K562 (cell line): ENCODE results near the gene SRP9.

Source experiments
- CEBPB ChIP-seq: fragments of 450-650 bp; IDR thresholded peaks from 2 replicates; pipeline ENCODE4 v1.6.1; 2016; ENCODE audit warnings: missing genetic modification characterization, missing compliant biosample characterization
- CTCF ChIP-seq, 3 experiments: IDR thresholded peaks in 2 of 3; conservative IDR thresholded peaks in 1 of 3; 2 replicates each; pipeline ENCODE4 v1.5.1; 2011 to 2012; ENCODE audit warnings: low read length in 3 of 3, mild to moderate bottlenecking in 3 of 3, control low read depth in 2 of 3, improper control_type of control experiment in 1 of 3, inconsistent platforms in 1 of 3, low read depth in 1 of 3, mixed read lengths in 1 of 3, moderate library complexity in 1 of 3; ENCODE audit not compliant: insufficient read depth in 2 of 3
- CTCFL ChIP-seq: IDR thresholded peaks from 2 replicates; pipeline ENCODE4 v1.6.1; 2011; ENCODE audit warnings: borderline replicate concordance, low read depth, mild to moderate bottlenecking, moderate library complexity, low read length; ENCODE audit not compliant: insufficient read depth, poor library complexity, severe bottlenecking
- ETS1 ChIP-seq: conservative IDR thresholded peaks from 2 replicates; pipeline ENCODE4 v1.6.1; 2011; ENCODE audit warnings: low read depth, mild to moderate bottlenecking, low read length; ENCODE audit not compliant: control insufficient read depth
- MAX ChIP-seq: sonication (generic); formaldehyde crosslinking; IDR thresholded peaks from 2 replicates; pipeline ENCODE4 v1.9.0; 2022; ENCODE audit warnings: mild to moderate bottlenecking, missing genetic modification reagents
- POLR2A ChIP-seq: fragments of 450-650 bp; conservative IDR thresholded peaks from 2 replicates; pipeline ENCODE4 v1.6.1; 2016
- ZBTB1 ChIP-seq: sonication (generic); formaldehyde crosslinking; IDR thresholded peaks from 2 replicates; pipeline ENCODE4 v1.8.1; 2023; ENCODE audit warnings: missing genetic modification reagents, low read depth, mild to moderate bottlenecking, borderline replicate concordance
- ZBTB33 ChIP-seq: sonication (generic); formaldehyde crosslinking; IDR thresholded peaks from 2 replicates; pipeline ENCODE4 v1.8.1; 2023; ENCODE audit warnings: mild to moderate bottlenecking, missing genetic modification reagents
- TF ChIP-seq, protein P1 (sequence below), 2 experiments: fragments of 450-650 bp; formaldehyde crosslinking in 1 of 2; IDR thresholded peaks; 2 replicates each; pipeline versions ENCODE4 v1.4.0 to v1.6.1; 2014 to 2020; ENCODE audit warnings: mild to moderate bottlenecking in 2 of 2, borderline replicate concordance in 1 of 2, low read depth in 1 of 2
- TF ChIP-seq, protein P2 (sequence below): sonication (generic); formaldehyde crosslinking; IDR thresholded peaks from 2 replicates; pipeline ENCODE4 v1.8.1; 2023; ENCODE audit warnings: mild to moderate bottlenecking, missing genetic modification reagents
- TF ChIP-seq, protein P3 (sequence below), 2 experiments: IDR thresholded peaks; 2 replicates each; pipeline ENCODE4 v1.6.1; 2012; ENCODE audit warnings: improper control_type of control experiment in 2 of 2, low read depth in 2 of 2, low read length in 2 of 2, borderline replicate concordance in 1 of 2

- TF ChIP-seq ZBTB33 (CRISPR knock-in tag), result no peak
- no peak for TF ChIP-seq CTCF (IDR thresholded peaks at IDR 0.05 in 2 of 3, conservative IDR thresholded peaks at IDR 0.05 in 1 of 3; ENCODE audit: insufficient read depth in 2 of 3, low read depth in 1 of 3, low read length in 3 of 3)
- no peak for TF ChIP-seq CEBPB (tag)
- no peak for TF ChIP-seq POLR2A
- no peak for TF ChIP-seq ZBTB1 (CRISPR knock-in tag)
- no peak for TF ChIP-seq MAX (CRISPR knock-in tag)
- no peak for TF ChIP-seq ETS1
- no peak for TF ChIP-seq CTCFL
- TF ChIP-seq, protein P1, sequence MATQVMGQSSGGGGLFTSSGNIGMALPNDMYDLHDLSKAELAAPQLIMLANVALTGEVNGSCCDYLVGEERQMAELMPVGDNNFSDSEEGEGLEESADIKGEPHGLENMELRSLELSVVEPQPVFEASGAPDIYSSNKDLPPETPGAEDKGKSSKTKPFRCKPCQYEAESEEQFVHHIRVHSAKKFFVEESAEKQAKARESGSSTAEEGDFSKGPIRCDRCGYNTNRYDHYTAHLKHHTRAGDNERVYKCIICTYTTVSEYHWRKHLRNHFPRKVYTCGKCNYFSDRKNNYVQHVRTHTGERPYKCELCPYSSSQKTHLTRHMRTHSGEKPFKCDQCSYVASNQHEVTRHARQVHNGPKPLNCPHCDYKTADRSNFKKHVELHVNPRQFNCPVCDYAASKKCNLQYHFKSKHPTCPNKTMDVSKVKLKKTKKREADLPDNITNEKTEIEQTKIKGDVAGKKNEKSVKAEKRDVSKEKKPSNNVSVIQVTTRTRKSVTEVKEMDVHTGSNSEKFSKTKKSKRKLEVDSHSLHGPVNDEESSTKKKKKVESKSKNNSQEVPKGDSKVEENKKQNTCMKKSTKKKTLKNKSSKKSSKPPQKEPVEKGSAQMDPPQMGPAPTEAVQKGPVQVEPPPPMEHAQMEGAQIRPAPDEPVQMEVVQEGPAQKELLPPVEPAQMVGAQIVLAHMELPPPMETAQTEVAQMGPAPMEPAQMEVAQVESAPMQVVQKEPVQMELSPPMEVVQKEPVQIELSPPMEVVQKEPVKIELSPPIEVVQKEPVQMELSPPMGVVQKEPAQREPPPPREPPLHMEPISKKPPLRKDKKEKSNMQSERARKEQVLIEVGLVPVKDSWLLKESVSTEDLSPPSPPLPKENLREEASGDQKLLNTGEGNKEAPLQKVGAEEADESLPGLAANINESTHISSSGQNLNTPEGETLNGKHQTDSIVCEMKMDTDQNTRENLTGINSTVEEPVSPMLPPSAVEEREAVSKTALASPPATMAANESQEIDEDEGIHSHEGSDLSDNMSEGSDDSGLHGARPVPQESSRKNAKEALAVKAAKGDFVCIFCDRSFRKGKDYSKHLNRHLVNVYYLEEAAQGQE (IDR thresholded peaks at IDR 0.05; ENCODE audit: borderline replicate concordance), result no peak
- TF ChIP-seq, protein P1 (CRISPR knock-in tag; IDR thresholded peaks at IDR 0.05; ENCODE audit: low read depth), result no peak
- TF ChIP-seq, protein P2, sequence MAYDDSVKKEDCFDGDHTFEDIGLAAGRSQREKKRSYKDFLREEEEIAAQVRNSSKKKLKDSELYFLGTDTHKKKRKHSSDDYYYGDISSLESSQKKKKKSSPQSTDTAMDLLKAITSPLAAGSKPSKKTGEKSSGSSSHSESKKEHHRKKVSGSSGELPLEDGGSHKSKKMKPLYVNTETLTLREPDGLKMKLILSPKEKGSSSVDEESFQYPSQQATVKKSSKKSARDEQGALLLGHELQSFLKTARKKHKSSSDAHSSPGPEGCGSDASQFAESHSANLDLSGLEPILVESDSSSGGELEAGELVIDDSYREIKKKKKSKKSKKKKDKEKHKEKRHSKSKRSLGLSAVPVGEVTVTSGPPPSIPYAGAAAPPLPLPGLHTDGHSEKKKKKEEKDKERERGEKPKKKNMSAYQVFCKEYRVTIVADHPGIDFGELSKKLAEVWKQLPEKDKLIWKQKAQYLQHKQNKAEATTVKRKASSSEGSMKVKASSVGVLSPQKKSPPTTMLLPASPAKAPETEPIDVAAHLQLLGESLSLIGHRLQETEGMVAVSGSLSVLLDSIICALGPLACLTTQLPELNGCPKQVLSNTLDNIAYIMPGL (CRISPR knock-in tag), result no peak
- TF ChIP-seq, protein P3, sequence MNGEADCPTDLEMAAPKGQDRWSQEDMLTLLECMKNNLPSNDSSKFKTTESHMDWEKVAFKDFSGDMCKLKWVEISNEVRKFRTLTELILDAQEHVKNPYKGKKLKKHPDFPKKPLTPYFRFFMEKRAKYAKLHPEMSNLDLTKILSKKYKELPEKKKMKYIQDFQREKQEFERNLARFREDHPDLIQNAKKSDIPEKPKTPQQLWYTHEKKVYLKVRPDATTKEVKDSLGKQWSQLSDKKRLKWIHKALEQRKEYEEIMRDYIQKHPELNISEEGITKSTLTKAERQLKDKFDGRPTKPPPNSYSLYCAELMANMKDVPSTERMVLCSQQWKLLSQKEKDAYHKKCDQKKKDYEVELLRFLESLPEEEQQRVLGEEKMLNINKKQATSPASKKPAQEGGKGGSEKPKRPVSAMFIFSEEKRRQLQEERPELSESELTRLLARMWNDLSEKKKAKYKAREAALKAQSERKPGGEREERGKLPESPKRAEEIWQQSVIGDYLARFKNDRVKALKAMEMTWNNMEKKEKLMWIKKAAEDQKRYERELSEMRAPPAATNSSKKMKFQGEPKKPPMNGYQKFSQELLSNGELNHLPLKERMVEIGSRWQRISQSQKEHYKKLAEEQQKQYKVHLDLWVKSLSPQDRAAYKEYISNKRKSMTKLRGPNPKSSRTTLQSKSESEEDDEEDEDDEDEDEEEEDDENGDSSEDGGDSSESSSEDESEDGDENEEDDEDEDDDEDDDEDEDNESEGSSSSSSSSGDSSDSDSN (IDR thresholded peaks at IDR 0.05; ENCODE audit: borderline replicate concordance in 1 of 2, low read depth in 2 of 2, low read length in 2 of 2), result no peak
These were observed 46.1 kb upstream of the SRP9 start for GRCh38 chr1:225731491-225731890.
